ENCODE data around the gene GSN. TPM values are rescaled to one million over a fixed set of nuclear protein-coding genes. Genes with fewer than 3 reads are reported as not detected.
A peak's percentile ranks its signal among the peaks of the same experiment; 100 is the strongest.

GSN gene
- total and polyA plus RNA-seq, 11 donors, result 379 to 2,088 (median 689) TPM

DNA sequence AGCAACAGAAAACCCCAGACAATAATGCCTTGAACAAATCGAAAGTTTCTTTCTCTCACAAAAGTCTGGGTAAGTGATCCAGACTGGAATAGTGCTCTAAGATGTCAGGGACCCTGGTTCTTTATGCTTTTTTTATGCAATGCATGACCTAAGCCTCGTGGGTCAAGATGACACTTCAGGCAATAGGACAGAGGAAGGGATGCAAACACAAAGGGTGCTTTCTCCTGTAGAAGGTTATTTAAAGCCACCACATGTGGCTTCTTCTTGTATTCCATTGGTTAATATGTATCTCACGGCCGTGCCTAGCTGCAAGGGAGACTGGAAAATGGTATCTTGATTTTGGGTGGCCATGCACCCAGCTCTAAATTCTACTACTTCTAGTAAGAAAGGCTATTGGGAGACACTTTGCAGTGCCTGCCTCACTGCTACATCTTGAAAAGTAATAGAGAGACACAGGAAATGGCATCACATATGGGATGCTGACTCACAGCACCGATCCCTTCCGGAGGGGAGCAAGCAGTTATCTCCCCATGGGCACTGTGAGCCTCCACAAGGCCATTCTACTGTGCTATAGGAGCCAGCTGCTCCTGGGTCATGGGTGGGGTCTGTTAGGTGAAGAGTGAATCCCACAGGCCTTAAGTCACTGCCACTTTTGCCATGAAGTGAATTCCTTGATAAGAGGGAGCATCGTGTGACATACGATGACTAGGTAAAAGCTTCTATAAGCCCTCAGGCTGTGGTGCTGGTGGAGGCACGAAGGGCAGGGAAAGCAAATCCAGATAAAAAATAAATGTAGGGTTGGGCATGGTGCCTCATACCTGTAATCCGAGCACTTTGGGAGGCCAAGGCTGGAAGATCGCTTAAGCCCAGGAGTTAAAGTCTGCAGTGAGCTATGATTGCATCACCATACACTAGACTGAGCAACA is 33.8 kb upstream of the GSN start:
- Histone ChIP-seq H3K4me1 (peaks cover 0 to 11% (median 0%) of the 10 kb centered on the region in 12 donors), H3K27ac (no peak overlapping the region), H3K36me3 (no peaks in the 10 kb centered on the region), H3K4me3 (no peak overlapping the region), H3K27me3 (no peaks in the 10 kb centered on the region), H3K9me3 (no peaks in the 10 kb centered on the region)
- intact Hi-C loops (cut with DNase I), result no loop called here
- ATAC-seq, result peak in 1 of 4 donors; percentile 22
- no peak for DNase-seq
- 78 to 84% (median 82%) methylated on average over 11 of the region's 11 CpGs for WGBS, 4 donors
- TF ChIP-seq, protein P1, sequence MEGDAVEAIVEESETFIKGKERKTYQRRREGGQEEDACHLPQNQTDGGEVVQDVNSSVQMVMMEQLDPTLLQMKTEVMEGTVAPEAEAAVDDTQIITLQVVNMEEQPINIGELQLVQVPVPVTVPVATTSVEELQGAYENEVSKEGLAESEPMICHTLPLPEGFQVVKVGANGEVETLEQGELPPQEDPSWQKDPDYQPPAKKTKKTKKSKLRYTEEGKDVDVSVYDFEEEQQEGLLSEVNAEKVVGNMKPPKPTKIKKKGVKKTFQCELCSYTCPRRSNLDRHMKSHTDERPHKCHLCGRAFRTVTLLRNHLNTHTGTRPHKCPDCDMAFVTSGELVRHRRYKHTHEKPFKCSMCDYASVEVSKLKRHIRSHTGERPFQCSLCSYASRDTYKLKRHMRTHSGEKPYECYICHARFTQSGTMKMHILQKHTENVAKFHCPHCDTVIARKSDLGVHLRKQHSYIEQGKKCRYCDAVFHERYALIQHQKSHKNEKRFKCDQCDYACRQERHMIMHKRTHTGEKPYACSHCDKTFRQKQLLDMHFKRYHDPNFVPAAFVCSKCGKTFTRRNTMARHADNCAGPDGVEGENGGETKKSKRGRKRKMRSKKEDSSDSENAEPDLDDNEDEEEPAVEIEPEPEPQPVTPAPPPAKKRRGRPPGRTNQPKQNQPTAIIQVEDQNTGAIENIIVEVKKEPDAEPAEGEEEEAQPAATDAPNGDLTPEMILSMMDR (IDR thresholded peaks at IDR 0.05), result no peak
- TF ChIP-seq POLR2A (IDR thresholded peaks at IDR 0.05), result no peak

DNA sequence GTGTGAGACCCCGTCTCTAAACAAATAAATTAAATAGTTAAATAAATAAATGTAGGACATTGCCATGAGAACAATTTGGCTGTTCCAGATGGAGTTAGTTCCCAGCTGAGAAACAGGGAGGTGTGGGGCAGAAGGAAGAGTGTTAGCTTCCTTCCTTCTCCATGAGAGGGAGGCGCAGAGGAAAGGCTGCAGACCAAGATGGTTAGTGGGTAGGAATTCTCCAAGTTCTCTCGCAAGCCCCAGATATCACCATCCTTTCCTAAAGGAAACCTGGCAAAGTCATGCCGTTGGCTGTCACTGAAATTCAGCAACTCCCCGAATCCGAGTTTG is 33.2 kb upstream of the GSN start:
- peaks cover 0 to 11% (median 0%) of the 10 kb centered on the region in 12 donors for H3K4me1 ChIP-seq
- TF ChIP-seq, protein P1 (IDR thresholded peaks at IDR 0.05), result no peak
- TF ChIP-seq POLR2A (IDR thresholded peaks at IDR 0.05), result no peak
- WGBS, 4 donors, result 89 to 94% (median 91%) methylated on average over 6 of the region's 6 CpGs
- intact Hi-C loops (cut with DNase I), result no loop called here
- DNase-seq (no peak), ATAC-seq (no peak)
- H3K9me3 ChIP-seq, result no peaks in the 10 kb centered on the region
- H3K4me3 ChIP-seq, result no peak overlapping the region
- no peak overlapping the region for H3K27ac ChIP-seq
- H3K27me3 ChIP-seq, result no peaks in the 10 kb centered on the region
- H3K36me3 ChIP-seq, result no peaks in the 10 kb centered on the region

DNA sequence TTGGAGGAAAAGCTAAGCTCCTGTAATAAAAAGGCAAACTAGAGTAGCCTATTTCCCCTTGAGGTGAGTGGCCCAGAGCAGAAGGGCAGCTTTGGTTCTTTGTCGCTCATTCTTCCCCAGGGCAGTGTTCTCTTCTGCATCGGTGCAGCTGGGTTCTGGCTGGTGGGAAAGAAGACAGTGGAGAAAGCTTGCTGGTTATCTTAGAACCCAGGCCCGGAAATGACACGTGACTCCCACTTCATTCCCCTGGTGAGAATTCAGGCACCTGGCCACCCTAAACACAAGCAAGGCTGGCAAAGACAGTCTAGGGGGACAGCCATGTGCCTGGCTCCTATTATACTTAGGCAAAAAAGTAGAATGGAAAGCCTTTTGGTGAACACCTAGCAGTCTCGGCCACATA is 32.5 kb upstream of the GSN start:
- H3K4me3 ChIP-seq, result no peak overlapping the region
- H3K9me3 ChIP-seq, result no peaks in the 10 kb centered on the region
- ATAC-seq (no peak), DNase-seq (no peak)
- intact Hi-C loops (cut with DNase I), result no loop called here
- no peaks in the 10 kb centered on the region for H3K36me3 ChIP-seq
- 86 to 96% (median 94%) methylated on average over 5 of the region's 5 CpGs for WGBS, 4 donors
- TF ChIP-seq, protein P1 (IDR thresholded peaks at IDR 0.05), result no peak
- no peaks in the 10 kb centered on the region for H3K27me3 ChIP-seq
- H3K27ac ChIP-seq, result no peak overlapping the region
- H3K4me1 ChIP-seq, result peaks cover 0 to 11% (median 0%) of the 10 kb centered on the region in 12 donors

GRCh38 chr9:121237916-121238315 is 30.0 kb upstream of the GSN start:
- Histone ChIP-seq H3K27me3 (no peaks in the 10 kb centered on the region), H3K36me3 (no peaks in the 10 kb centered on the region), H3K4me3 (no peak overlapping the region), H3K9me3 (no peaks in the 10 kb centered on the region), H3K27ac (no peak overlapping the region), H3K4me1 (peaks cover 0 to 17% (median 1%) of the 10 kb centered on the region in 12 donors)
- TF ChIP-seq, protein P1 (IDR thresholded peaks at IDR 0.05), result no peak
- TF ChIP-seq POLR2A (IDR thresholded peaks at IDR 0.05), result no peak
- no peak for ATAC-seq
- WGBS, 4 donors, result 81 to 88% (median 85%) methylated on average over 3 of the region's 3 CpGs
- intact Hi-C loops (cut with DNase I), result no loop called here
- no peak for DNase-seq

All from heart left ventricle (tissue), 16 donors.